GM18499 (cell line): ENCODE results near the gene SLC25A1.

Source experiments
- ATAC-seq: cut with Tn5 transposase; IDR thresholded peaks from one replicate; pipeline ENCODE4 v1.9.1; 2021; ENCODE audit warnings: moderate number of reproducible peaks; ENCODE audit not compliant: insufficient read depth, unreplicated experiment

Gene SLC25A1

DNA sequence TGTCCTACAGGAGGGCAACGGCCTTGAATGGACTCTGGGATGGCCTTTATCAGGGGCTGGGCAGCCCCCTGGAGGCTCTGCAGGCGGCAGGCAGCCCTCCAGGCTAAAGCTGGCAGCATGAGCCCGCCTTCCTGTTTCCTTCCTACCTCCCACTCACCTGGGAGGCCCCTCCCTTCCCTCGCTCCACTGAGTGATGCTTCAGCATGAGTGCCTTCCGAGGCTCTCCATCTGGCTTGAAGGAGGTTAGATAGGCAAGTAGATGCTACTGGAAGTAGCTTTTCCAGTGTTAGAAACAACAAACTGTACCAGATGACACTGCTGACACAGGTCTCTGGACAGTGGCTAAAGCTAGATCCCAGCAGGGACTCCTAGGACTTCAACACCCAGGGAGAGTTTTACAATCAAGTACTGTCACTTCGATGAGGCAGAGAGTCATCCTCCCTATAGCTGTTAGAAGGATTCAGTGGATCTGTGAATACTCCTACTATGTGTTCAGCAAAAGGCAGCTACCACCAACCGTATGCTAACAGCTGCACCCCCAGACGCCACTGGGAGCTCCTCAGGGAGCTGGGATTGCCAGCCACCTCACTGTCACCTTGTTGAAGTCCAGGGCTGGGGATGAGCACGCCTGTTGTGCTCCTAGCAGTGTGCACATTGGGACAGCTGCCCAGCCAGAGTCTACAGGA, 4.1 kb upstream of the SLC25A1 start:
- no peak for ATAC-seq

- ATAC-seq = no peak
These were observed 3.4 kb upstream of the SLC25A1 start for GRCh38 chr22:19181786-19182471.

GRCh38 chr22:19180740-19181410, 2.3 kb upstream of the SLC25A1 start:
- no peak for ATAC-seq

DNA sequence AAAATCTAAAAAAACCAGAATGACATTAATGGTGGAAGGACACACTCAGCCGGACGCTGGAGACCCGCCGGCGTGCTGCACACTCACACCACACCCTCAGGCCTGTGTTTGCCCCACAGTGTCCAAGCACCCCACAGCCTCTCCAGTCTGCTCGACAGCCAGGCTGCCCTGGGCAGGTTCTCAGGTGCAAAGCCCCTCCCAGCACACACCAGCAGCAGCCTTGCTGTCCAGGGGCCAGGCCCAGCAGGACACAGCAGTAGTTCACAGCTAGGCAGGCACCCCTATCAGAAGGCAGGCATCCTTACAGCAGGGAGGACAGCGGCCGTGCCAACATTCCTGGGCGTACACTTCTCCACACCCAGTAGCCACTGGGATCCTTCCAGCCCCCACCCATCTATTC, 1.7 kb upstream of the SLC25A1 start:
- ATAC-seq = no peak

- ATAC-seq = no peak
These were observed 1.0 kb upstream of the SLC25A1 start for GRCh38 chr22:19179497-19180048.

- no peak for ATAC-seq
These were observed 375 bp downstream of the SLC25A1 start for GRCh38 chr22:19178065-19178656.

DNA sequence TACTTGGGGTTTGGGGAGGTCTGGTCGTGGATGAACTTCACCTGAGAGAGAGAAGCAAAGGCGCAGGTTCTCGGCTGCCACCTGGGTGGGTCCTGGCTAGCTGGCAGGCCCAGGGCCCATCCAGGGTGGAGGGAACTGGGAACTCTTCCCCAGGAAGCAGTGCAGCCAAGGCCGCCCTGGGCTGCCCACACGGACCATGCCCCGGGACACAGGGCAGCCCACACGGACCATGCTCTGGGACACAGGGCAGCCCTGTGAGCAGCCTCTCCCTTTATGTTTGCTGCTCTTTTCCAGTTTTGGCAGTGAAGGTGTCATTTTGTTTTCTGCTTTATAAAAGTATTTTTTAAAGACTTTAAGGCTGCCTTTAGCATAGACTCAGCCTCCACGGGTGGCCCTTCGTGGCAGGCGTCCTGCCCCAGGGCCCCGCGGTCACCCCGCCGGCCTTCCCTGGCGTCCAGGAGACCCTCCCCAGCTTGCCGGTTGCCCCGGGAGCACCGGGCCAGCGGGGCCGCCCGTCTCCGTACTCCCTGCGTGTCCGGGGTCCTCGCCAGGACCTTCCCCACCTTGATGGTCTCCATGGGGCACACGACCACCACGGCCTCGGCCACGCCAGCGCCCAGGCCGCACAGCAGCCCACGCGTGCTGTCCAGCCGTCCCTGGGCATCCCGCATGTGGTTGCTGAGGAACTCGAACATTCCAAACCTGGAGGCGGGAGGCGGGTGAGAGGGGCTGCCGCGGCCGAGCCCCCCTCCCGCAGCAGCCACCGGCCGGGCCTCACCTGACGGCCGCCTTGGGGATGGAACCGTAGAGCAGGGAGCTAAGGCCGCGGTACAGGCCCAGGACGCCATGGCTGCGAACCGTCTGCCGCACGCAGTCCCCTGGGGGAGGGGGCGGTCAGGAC, 1.1 kb downstream of the SLC25A1 start:
- no peak for ATAC-seq

DNA sequence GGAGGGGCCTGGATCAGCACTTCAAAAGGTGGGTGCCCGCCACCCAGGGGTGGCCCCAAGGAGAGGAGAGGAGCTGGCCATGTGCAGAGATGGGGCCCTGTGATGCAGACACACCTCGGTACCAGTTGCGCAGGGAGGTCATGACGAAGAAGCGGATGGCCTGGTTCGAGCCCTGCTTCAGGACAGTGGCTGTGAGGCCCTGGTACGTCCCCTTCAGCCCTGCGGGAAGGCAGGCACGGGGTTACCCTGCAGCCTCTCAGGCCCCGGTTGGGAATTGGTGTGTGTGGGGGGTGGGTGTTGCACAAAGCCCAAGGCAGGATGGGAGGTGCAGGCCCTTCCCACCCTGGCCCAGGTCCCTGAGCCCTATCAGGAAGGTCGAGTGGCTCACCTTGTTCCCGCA, 1.8 kb downstream of the SLC25A1 start:
- no peak for ATAC-seq

GRCh38 chr22:19176175-19176643, 2.3 kb downstream of the SLC25A1 start:
- no peak for ATAC-seq

GRCh38 chr22:19175602-19176174, 2.8 kb downstream of the SLC25A1 start:
- ATAC-seq = no peak

GRCh38 chr22:19175026-19175601, 3.4 kb downstream of the SLC25A1 start:
- no peak for ATAC-seq

DNA sequence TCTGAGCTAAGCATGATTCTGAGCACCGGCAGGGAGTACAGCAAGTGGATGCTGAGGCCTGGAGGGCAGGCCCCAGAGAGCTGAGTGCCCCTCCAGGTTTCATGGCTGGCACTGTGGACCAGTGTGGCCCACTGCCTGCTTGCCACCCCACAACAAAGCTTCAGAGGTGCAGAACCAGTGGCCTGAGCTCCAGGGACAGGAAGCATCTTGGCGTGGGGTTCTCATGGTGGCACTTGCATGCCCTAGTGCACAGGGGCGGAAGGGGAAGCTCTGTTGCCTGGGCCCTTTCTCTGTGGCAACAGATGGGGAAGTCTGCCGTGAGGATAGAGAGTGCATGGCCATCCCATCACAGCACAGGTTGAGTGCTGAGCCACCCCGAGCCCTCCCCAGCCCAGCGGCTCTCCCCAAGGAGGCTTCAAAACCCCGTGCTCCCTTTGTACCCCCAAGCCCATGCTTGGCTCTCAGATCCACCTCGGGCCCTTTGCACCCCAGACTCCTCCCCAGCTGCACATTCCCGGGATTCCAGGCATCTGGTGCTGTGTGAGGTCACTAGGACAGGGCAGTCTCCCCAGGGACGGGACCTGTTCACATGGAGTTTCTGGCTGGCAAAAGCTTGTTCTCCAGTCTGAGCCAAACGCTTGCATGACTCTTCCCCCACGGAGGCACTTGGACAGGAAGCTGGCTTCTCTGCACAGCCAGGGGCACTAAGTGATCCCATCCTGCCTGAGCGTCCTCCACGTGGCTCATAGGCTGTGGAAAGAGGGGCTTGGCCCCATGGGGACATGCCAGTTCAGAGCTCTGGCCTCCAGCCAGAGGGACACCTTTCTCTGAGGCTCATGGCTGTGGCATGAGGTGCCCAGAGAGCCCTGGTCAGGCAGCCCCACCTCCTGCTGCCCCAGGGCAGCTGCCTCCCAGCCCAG, 4.2 kb downstream of the SLC25A1 start:
- no peak for ATAC-seq

GRCh38 chr22:19173047-19174035, 5.2 kb downstream of the SLC25A1 start:
- no peak for ATAC-seq

DNA sequence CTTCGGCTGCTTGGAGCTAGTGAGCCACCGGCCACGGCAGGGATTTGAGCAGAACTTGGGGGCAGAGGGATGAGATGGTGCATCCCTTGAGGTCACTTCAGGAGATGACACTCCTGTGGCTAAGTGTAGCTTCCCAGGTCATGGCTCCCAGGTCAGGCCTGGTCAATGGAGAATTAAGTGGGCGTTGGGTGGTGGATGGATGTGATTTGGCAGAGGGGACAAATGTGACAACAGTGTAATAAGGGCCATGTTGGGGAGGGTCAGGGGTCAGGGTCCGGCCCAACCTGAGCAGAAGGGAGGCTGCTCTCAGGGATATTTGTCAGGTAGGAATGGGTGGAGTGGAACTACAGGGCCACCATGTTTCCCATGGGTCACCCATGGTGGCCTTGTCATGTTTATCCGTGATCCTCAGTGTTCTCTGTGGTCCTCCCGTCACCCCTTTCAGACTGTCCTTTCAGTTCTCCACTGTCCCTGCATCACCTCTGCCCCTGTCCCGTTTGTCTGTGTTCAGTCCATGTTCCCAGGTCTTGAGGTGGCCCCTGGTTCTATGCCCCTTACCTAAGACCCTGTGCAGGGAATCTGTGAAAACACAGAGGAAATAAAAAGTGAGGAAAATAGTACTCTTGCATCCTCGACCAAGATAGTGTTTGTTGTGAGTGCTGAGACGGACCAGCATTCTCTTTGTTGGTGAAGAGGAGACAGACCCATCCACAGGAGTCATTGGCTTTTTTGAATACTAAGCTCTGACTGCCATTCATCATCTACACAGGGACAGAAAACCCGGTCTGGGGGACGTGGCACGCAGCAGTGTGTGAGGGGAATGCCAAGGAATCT, 6.1 kb downstream of the SLC25A1 start:
- no peak for ATAC-seq

- ATAC-seq = no peak
These were observed 8.6 kb downstream of the SLC25A1 start for GRCh38 chr22:19169947-19170318.
